HUDEP-2 (cell line): Measurements from ENCODE around the gene ABCA8.
"Not testable (repeated sequence)": the region's sequence is repeated elsewhere in the genome, so short reads cannot be mapped to it uniquely, and the experiment has no call there.

Experiments
- DNase-seq, 76 experiments: peaks; one replicate each; lab custom pipeline; 2025; ENCODE audit not compliant: unreplicated experiment in 76 of 76; lab: John Stamatoyannopoulos, UW

ABCA8 gene

GRCh38 chr17:68834328-68834836 is 120.8 kb downstream of the ABCA8 start:
- no peak for DNase-seq

DNA sequence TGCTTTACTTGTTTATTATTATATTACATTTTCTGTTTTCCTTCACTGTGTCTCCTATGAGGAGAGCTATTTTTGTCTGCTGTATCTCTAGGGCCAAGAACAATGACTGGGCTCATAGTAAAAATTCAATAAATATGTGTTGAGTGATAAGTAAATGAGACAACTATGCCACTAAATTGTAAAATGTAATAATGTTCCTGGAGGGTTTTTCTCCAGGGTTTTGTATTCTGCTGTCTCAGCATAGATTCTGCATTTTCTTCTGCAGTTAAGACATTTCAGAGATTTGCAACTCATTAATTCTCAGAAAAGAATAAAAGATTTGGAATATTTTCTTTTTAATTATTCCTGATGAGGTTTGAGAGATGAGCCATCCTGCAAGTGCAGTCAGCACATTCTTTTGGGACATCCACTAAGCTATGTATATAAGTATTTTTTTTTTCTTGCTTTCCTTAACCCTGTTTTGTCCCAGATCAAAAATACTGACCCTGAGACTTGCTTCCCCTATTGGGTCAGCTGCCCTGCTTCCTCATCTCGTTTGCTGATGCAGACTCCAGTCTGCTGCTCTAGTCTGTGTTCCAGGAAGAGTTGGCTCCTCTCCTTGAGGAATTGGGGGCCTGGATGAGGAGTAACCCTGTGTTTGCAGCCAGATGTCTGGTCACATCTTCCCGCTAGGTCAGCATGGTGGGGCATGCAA is 122.9 kb downstream of the ABCA8 start:
- no peak for DNase-seq

DNA sequence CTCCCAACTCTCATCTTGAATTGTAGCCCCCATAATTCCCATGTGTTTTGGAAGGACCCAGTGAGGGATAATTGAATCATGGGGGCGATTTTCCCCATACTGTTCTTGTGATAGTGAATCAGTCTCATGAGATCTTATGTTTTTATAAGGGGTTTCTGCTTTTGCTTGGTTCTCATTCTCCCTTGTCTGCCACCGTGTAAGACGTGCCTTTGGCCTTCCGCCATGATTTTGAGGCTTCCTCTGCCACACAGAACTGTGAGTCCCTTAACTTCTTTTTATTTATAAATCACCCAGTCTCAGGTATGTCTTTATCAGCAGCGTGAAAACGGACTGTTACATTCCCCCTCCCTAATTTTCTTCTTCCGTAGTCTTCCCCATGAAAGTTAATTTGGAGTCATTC is 124.0 kb downstream of the ABCA8 start:
- DNase-seq = no peak

DNA sequence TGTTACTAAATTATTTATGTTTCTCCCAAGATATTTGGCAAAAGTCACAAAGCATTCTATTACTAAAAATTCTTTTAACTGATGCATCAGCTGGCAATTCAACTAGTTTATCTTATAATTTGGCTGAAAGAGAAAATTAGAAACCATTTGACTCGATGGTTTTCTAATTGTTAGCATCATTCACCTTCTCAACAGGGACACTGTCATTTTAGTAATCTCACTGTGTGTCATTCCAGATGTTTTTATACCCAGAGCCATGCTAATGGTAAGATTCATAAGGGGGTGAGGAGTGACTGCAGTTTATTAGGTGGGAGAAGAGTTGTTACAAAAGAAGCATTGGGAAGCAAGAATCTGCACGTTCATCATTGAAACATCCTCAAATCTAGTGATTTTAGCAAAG is 124.9 kb downstream of the ABCA8 start:
- DNase-seq = no peak

GRCh38 chr17:68829211-68829610 is 126.0 kb downstream of the ABCA8 start:
- no peak for DNase-seq

DNA sequence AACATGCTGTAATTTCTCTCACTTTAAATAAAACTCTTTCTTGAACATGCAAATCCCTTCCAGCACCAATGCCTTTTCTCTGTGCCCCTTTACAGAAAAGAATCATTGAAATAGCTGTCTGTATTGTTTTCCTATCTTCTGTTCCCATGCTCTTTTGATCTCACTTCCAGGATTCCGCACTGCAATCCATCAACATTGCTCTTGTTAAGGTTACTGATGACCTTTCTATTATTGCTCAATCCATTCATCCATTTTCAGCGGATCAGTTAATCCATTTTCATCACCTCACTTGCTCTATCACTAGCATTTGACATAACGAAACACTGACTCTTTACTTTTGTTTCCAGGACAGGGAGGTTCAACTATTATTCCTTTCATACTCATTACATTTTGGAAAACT is 130.5 kb downstream of the ABCA8 start:
- DNase-seq = no peak

DNA sequence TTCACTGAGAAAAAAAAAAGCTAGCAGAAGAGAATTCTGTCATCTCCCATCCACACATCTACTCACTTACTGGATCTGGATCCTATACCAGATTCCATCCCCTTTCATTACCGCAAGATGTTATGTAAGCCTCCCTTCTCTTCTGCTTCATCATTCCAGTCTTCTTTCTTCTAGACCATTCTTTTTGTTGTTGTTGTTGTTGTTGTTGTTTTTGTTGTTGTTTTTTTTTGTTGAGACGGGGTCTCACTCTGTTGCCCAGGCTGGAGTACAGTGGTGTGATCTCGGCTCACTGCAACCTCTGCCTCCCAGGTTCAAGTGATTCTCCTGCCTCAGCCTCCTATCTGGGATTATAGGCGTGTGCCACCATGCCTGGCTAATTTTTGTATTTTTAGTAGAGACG is 131.0 kb downstream of the ABCA8 start:
- DNase-seq = not testable (repeated sequence)

GRCh38 chr17:68822719-68823289 is 132.4 kb downstream of the ABCA8 start:
- no peak for DNase-seq

GRCh38 chr17:68821860-68822696 is 133.1 kb downstream of the ABCA8 start:
- no peak for DNase-seq

DNA sequence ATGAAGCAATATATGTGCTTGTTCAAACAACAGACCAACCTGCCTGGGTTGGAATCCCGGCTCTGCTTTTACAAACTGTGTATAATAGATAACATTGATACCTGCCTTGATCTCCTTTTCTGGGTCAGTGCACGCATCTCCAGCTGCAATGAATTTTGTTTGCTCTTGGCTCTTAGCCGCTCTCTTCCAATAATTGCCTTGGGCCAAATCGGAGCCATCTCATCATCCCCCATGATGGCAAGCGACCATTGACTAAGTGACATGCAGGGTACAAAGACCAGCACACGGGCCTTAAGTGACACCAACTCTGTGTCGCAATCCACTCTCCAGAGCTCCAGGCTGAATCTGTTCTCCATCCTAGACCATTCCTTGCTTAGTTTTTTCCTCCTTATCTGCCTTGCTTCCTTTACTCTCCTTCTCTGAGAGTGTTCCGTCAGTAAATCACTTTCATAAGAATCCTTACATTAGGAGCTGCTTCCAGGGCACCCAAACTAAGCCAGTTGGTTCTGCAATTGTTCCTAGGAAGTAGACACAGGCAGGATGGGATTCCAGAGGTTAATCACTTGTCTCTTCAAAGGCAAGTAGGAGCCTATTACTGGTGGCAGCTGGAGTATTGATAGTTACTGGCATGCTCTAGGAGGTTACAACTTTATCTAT is 134.2 kb downstream of the ABCA8 start:
- no peak for DNase-seq

DNA sequence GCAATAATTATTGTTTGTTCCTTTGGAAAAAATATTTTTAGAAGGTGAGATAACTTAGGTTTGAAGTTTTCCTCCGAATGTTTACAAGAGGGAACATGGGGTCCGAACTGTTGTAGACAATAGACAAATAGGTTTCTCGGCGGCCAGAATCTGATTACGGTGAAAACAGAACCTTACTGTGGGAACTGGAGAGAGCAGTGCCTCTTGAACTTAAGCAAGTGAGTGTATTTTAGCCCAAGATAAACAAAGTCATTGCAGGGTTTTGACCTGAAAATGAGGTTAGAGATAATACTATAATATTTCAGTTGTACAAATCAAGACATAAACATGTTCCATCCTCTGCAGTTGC is 134.7 kb downstream of the ABCA8 start:
- no peak for DNase-seq

DNA sequence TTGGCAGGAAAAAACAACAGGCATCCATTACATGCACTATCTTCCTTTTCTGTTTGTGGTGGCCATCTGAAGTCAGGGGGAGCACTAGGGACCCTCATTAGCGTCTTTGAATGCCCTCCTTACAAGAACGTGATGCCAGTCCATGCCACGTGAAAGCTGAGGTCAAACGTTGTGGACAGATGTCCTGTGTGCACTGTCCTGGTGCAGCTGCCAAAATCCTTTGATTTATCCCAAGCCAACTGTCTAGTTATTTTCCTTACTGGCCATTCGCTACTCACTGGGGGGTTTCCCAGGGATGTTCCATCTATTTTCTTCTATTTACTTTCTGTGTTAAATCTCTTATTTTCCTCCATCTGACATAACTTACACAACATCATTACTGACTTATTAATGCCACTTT is 135.7 kb downstream of the ABCA8 start:
- DNase-seq = no peak
